HL-60 (cell line): Measurements from ENCODE around the gene PCCA.

ENCODE experiments used
- DNase-seq, 2 experiments: peaks; one replicate each; pipeline ENCODE4 v3.0.0-alpha.2; 2010 to 2020; ENCODE audit warnings: low read depth in 1 of 2, low spot score in 1 of 2
- H3K27ac ChIP-seq: fragments of 250-450 bp; sonication (Bioruptor Pico); replicated peaks from 2 replicates; pipeline ENCODE4 v1.5.1; 2020; ENCODE audit warnings: mild to moderate bottlenecking, moderate library complexity
- H3K27me3 ChIP-seq: fragments of 250-450 bp; sonication (Bioruptor Pico); 2 replicates; pipeline ENCODE4 v1.5.1; 2021; ENCODE audit warnings: mild to moderate bottlenecking, moderate library complexity; ENCODE audit not compliant: insufficient read depth, poor library complexity, severe bottlenecking
- H3K4me3 ChIP-seq: replicated peaks from 2 replicates; pipeline ENCODE4 v1.5.1; 2011; ENCODE audit warnings: mild to moderate bottlenecking, control low read depth, low read length; ENCODE audit not compliant: insufficient read depth
- CTCF ChIP-seq: IDR thresholded peaks from one replicate; pipeline ENCODE4 v1.5.1; 2011; ENCODE audit warnings: low read length, control low read depth, inconsistent platforms; ENCODE audit not compliant: insufficient read depth
- GABPA ChIP-seq: IDR thresholded peaks from 2 replicates; pipeline ENCODE4 v1.6.1; 2012; ENCODE audit warnings: low read depth
- POLR2AphosphoS5 ChIP-seq: IDR thresholded peaks from 2 replicates; pipeline ENCODE4 v1.6.1; 2012; ENCODE audit warnings: low read depth
- REST ChIP-seq: IDR thresholded peaks from 2 replicates; pipeline ENCODE4 v1.6.1; 2012; ENCODE audit warnings: low read depth; ENCODE audit not compliant: insufficient replicate concordance
- SPI1 ChIP-seq: IDR thresholded peaks from 2 replicates; pipeline ENCODE4 v1.6.1; 2012; ENCODE audit warnings: low read depth, mild to moderate bottlenecking, borderline replicate concordance

The PCCA gene

GRCh38 chr13:100543872-100544602 lies 455.1 kb downstream of the PCCA start:
- H3K27ac ChIP-seq = no peak overlapping the region
- no peak overlapping the region for H3K4me3 ChIP-seq
- H3K27me3 ChIP-seq = no peaks in the 10 kb centered on the region
- DNase-seq = no peak
- TF ChIP-seq POLR2AphosphoS5 = no peak
- no peak for TF ChIP-seq GABPA
- TF ChIP-seq CTCF = no peak
- no peak for TF ChIP-seq SPI1
- TF ChIP-seq REST = no peak

- Histone ChIP-seq H3K27ac (no peak overlapping the region), H3K27me3 (no peaks in the 10 kb centered on the region), H3K4me3 (no peak overlapping the region)
- TF ChIP-seq CTCF (no peak), GABPA (no peak), POLR2AphosphoS5 (no peak), REST (no peak), SPI1 (no peak)
- no peak for DNase-seq
Measured at GRCh38 chr13:100544866-100545683, 456.2 kb downstream of the PCCA start.

- H3K4me3 ChIP-seq = no peak overlapping the region
- H3K27ac ChIP-seq = no peak overlapping the region
- TF ChIP-seq GABPA = no peak
- no peak for TF ChIP-seq SPI1
- TF ChIP-seq POLR2AphosphoS5 = no peak
- TF ChIP-seq REST = no peak
- no peak for TF ChIP-seq CTCF
- DNase-seq = no peak
- no peaks in the 10 kb centered on the region for H3K27me3 ChIP-seq
Measured at GRCh38 chr13:100545684-100546061, 456.8 kb downstream of the PCCA start.
